GM19043 (cell line): ENCODE results near the gene PIK3R1.

Experiments
- ATAC-seq: cut with Tn5 transposase; IDR thresholded peaks from one replicate; pipeline ENCODE4 v1.9.1; 2021; ENCODE audit warnings: low read depth; ENCODE audit not compliant: unreplicated experiment

PIK3R1 gene

GRCh38 chr5:68267066-68267465 lies 51.5 kb downstream of the PIK3R1 start:
- ATAC-seq, result no peak

GRCh38 chr5:68268101-68268851 lies 52.7 kb downstream of the PIK3R1 start:
- no peak for ATAC-seq

GRCh38 chr5:68268852-68269130 lies 53.2 kb downstream of the PIK3R1 start:
- no peak for ATAC-seq

GRCh38 chr5:68269820-68270219 lies 54.3 kb downstream of the PIK3R1 start:
- ATAC-seq, result no peak

GRCh38 chr5:68270399-68270975 lies 54.9 kb downstream of the PIK3R1 start:
- ATAC-seq, result no peak

- ATAC-seq, result no peak
Observed at GRCh38 chr5:68271124-68271523, 55.6 kb downstream of the PIK3R1 start.

- ATAC-seq, result no peak
Observed at GRCh38 chr5:68272289-68272688, 56.7 kb downstream of the PIK3R1 start.

- no peak for ATAC-seq
Observed at GRCh38 chr5:68273717-68274409, 58.3 kb downstream of the PIK3R1 start.

GRCh38 chr5:68274847-68275651 lies 59.5 kb downstream of the PIK3R1 start:
- peak; percentile 60 for ATAC-seq

GRCh38 chr5:68276740-68277139 lies 61.2 kb downstream of the PIK3R1 start:
- ATAC-seq, result no peak

GRCh38 chr5:68277431-68277830 lies 61.9 kb downstream of the PIK3R1 start:
- ATAC-seq, result no peak

- no peak for ATAC-seq
Observed at GRCh38 chr5:68279984-68280383, 64.4 kb downstream of the PIK3R1 start.

- no peak for ATAC-seq
Observed at GRCh38 chr5:68282001-68282400, 66.4 kb downstream of the PIK3R1 start.

- ATAC-seq, result no peak
Observed at GRCh38 chr5:68283766-68284165, 68.2 kb downstream of the PIK3R1 start.

- no peak for ATAC-seq
Observed at GRCh38 chr5:68285075-68285840, 69.7 kb downstream of the PIK3R1 start.

GRCh38 chr5:68285851-68286611 lies 70.5 kb downstream of the PIK3R1 start:
- ATAC-seq, result no peak

GRCh38 chr5:68286612-68286912 lies 71.0 kb downstream of the PIK3R1 start:
- no peak for ATAC-seq

- no peak for ATAC-seq
Observed at GRCh38 chr5:68287631-68287975, 72.0 kb downstream of the PIK3R1 start.

GRCh38 chr5:68287976-68288706 lies 72.6 kb downstream of the PIK3R1 start:
- ATAC-seq, result peak; percentile 71
